ENCODE data around the gene GRB10.

GRB10 gene

GRCh38 chr7:50730446-50731400, 52.0 kb downstream of the GRB10 start:
- no peaks in the 10 kb centered on the region for H3K36me3 Mint-ChIP-seq (ENCODE audit: low read depth)
- H3K27me3 Mint-ChIP-seq: no peaks in the 10 kb centered on the region
- H3K27ac Mint-ChIP-seq: no peak overlapping the region
- H3K4me3 Mint-ChIP-seq: no peak overlapping the region
- H3K4me1 Mint-ChIP-seq (ENCODE audit: low read depth): peaks cover 9% of the 10 kb centered on the region
- no peaks in the 10 kb centered on the region for H3K9me3 Mint-ChIP-seq

- Mint-ChIP-seq H3K9me3 (no peaks in the 10 kb centered on the region), H3K4me3 (no peak overlapping the region), H3K27me3 (no peaks in the 10 kb centered on the region), H3K4me1 (ENCODE audit: low read depth) (peaks cover 4% of the 10 kb centered on the region), H3K36me3 (ENCODE audit: low read depth) (no peaks in the 10 kb centered on the region), H3K27ac (no peak overlapping the region)
Measured at GRCh38 chr7:50729962-50730361, 52.7 kb downstream of the GRB10 start.

GRCh38 chr7:50728184-50728583, 54.5 kb downstream of the GRB10 start:
- Mint-ChIP-seq H3K27me3 (no peaks in the 10 kb centered on the region), H3K4me1 (ENCODE audit: low read depth) (peaks cover 7% of the 10 kb centered on the region), H3K9me3 (no peaks in the 10 kb centered on the region), H3K36me3 (ENCODE audit: low read depth) (no peaks in the 10 kb centered on the region), H3K4me3 (no peak overlapping the region), H3K27ac (no peak overlapping the region)

GRCh38 chr7:50727711-50728110, 55.0 kb downstream of the GRB10 start:
- Mint-ChIP-seq H3K9me3 (no peaks in the 10 kb centered on the region), H3K27me3 (no peaks in the 10 kb centered on the region), H3K4me3 (no peak overlapping the region), H3K27ac (no peak overlapping the region), H3K4me1 (ENCODE audit: low read depth) (peaks cover 7% of the 10 kb centered on the region), H3K36me3 (ENCODE audit: low read depth) (no peaks in the 10 kb centered on the region)

- Mint-ChIP-seq H3K4me3 (no peak overlapping the region), H3K36me3 (ENCODE audit: low read depth) (no peaks in the 10 kb centered on the region), H3K27me3 (no peaks in the 10 kb centered on the region)
Measured at GRCh38 chr7:50727072-50727471, 55.6 kb downstream of the GRB10 start.

GRCh38 chr7:50725774-50726173, 56.9 kb downstream of the GRB10 start:
- peaks cover 7% of the 10 kb centered on the region for H3K4me1 Mint-ChIP-seq (ENCODE audit: low read depth)
- H3K4me3 Mint-ChIP-seq: no peak overlapping the region
- H3K27ac Mint-ChIP-seq: no peak overlapping the region
- H3K36me3 Mint-ChIP-seq (ENCODE audit: low read depth): no peaks in the 10 kb centered on the region
- no peaks in the 10 kb centered on the region for H3K27me3 Mint-ChIP-seq
- no peaks in the 10 kb centered on the region for H3K9me3 Mint-ChIP-seq

More at GRCh38 chr7:50727072-50727471, 55.6 kb downstream of the GRB10 start:
- H3K9me3 Mint-ChIP-seq: no peaks in the 10 kb centered on the region
- H3K27ac Mint-ChIP-seq: no peak overlapping the region
- peaks cover 7% of the 10 kb centered on the region for H3K4me1 Mint-ChIP-seq (ENCODE audit: low read depth)

- Mint-ChIP-seq H3K27ac (no peak overlapping the region), H3K9me3 (no peaks in the 10 kb centered on the region), H3K27me3 (no peaks in the 10 kb centered on the region), H3K4me3 (no peak overlapping the region), H3K36me3 (ENCODE audit: low read depth) (no peaks in the 10 kb centered on the region), H3K4me1 (ENCODE audit: low read depth) (peaks cover 7% of the 10 kb centered on the region)
Measured at GRCh38 chr7:50724526-50725520, 57.9 kb downstream of the GRB10 start.

GRCh38 chr7:50723888-50724287, 58.8 kb downstream of the GRB10 start:
- Mint-ChIP-seq H3K4me3 (no peak overlapping the region), H3K4me1 (ENCODE audit: low read depth) (peaks cover 7% of the 10 kb centered on the region), H3K27ac (no peak overlapping the region), H3K36me3 (ENCODE audit: low read depth) (no peaks in the 10 kb centered on the region), H3K9me3 (no peaks in the 10 kb centered on the region), H3K27me3 (no peaks in the 10 kb centered on the region)

GRCh38 chr7:50723173-50723572, 59.5 kb downstream of the GRB10 start:
- no peaks in the 10 kb centered on the region for H3K36me3 Mint-ChIP-seq (ENCODE audit: low read depth)
- no peaks in the 10 kb centered on the region for H3K9me3 Mint-ChIP-seq
- H3K4me3 Mint-ChIP-seq: no peak overlapping the region
- no peak overlapping the region for H3K27ac Mint-ChIP-seq
- H3K27me3 Mint-ChIP-seq: no peaks in the 10 kb centered on the region
- H3K4me1 Mint-ChIP-seq (ENCODE audit: low read depth): peaks cover 7% of the 10 kb centered on the region

- peaks cover 7% of the 10 kb centered on the region for H3K4me1 Mint-ChIP-seq (ENCODE audit: low read depth)
- no peaks in the 10 kb centered on the region for H3K9me3 Mint-ChIP-seq
- no peaks in the 10 kb centered on the region for H3K27me3 Mint-ChIP-seq
- no peaks in the 10 kb centered on the region for H3K36me3 Mint-ChIP-seq (ENCODE audit: low read depth)
- H3K27ac Mint-ChIP-seq: no peak overlapping the region
- no peak overlapping the region for H3K4me3 Mint-ChIP-seq
Measured at GRCh38 chr7:50721661-50722259, 60.9 kb downstream of the GRB10 start.

- no peaks in the 10 kb centered on the region for H3K36me3 Mint-ChIP-seq (ENCODE audit: low read depth)
- no peaks in the 10 kb centered on the region for H3K27me3 Mint-ChIP-seq
- H3K27ac Mint-ChIP-seq: no peak overlapping the region
- no peaks in the 10 kb centered on the region for H3K9me3 Mint-ChIP-seq
- peaks cover 7% of the 10 kb centered on the region for H3K4me1 Mint-ChIP-seq (ENCODE audit: low read depth)
- no peak overlapping the region for H3K4me3 Mint-ChIP-seq
Measured at GRCh38 chr7:50721160-50721559, 61.5 kb downstream of the GRB10 start.

- Mint-ChIP-seq H3K27ac (no peak overlapping the region), H3K4me1 (ENCODE audit: low read depth) (peaks cover 7% of the 10 kb centered on the region), H3K36me3 (ENCODE audit: low read depth) (no peaks in the 10 kb centered on the region), H3K27me3 (no peaks in the 10 kb centered on the region), H3K4me3 (no peak overlapping the region), H3K9me3 (no peaks in the 10 kb centered on the region)
Measured at GRCh38 chr7:50720295-50720694, 62.4 kb downstream of the GRB10 start.

- Mint-ChIP-seq H3K27ac (no peak overlapping the region), H3K9me3 (no peaks in the 10 kb centered on the region), H3K36me3 (ENCODE audit: low read depth) (no peaks in the 10 kb centered on the region)
Measured at GRCh38 chr7:50718876-50719275, 63.8 kb downstream of the GRB10 start.

GRCh38 chr7:50718311-50718710, 64.4 kb downstream of the GRB10 start:
- Mint-ChIP-seq H3K4me3 (no peak overlapping the region), H3K9me3 (no peaks in the 10 kb centered on the region), H3K27ac (no peak overlapping the region), H3K4me1 (ENCODE audit: low read depth) (no peaks in the 10 kb centered on the region), H3K36me3 (ENCODE audit: low read depth) (no peaks in the 10 kb centered on the region), H3K27me3 (no peaks in the 10 kb centered on the region)

More at GRCh38 chr7:50718876-50719275, 63.8 kb downstream of the GRB10 start:
- no peak overlapping the region for H3K4me3 Mint-ChIP-seq
- no peaks in the 10 kb centered on the region for H3K27me3 Mint-ChIP-seq
- no peaks in the 10 kb centered on the region for H3K4me1 Mint-ChIP-seq (ENCODE audit: low read depth)

Measured in stimulated activated naive CD8-positive, alpha-beta T cell treated with anti-CD3 and anti-CD28 coated beads, Interleukin-15, Interleukin-2, amounts not matched to agents 100 ng/mL and 50 ng/mL, for 24 hours (primary cell).